ENCODE data around the gene BGLAP. TPM values are rescaled to one million over a fixed set of nuclear protein-coding genes. Genes with fewer than 3 reads are reported as not detected.

Gene BGLAP
- total RNA-seq, 1 donor from 2014 or later: 5.8 TPM

DNA sequence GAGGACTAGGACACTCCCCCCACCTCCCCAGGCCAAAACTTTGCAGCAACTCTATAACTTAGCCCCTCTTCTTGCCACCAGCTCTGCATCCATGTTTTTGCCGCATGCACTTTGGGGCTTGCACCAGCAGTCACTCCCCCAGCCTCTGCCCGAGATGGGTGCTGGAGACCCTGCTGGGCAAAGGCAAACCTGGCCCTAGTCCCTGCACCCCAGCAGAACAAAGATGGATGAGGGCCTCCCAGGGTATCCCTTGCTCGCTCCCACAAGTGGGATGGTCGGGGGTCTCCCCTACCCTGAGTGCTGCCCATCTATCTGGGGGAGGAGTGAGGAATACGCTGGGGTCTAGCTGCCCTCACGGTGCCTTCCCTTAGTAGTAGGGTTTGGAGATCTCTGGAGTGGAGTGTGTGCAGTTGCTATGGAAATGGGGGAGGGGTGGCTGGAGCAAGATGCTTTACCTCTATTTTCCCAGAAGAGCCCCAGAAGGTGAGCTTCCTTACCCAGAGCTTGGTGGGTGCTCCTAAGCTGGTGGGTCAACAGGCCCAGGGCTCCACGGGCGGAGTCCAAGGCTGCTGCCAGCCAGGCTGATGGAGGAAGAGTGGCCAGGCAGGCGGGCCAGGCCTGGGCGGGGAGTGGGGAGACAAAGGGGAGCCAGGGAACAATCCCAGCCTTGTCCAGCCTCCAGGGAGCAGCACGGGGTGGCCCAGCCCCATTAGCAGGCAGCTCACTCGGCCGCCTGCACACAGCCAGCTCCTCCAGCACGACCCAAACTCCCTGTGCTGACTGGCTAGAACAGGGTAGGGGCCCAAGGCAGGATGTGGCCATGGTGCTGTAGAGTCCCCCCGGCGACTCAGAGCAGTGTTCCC is 5.7 kb downstream of the BGLAP start, which contains the start of gene PAQR6:
Gene PAQR6 (minus strand): TSS at position 597 of the 863 bp plus-strand sequence. CDS start 1,325 bp downstream, outside the sequence.
- Mint-ChIP-seq H3K9me3 (ENCODE audit: low read depth) (no peaks in the 10 kb centered on the region), H3K4me1 (ENCODE audit: low read depth) (peaks cover 4% of the 10 kb centered on the region), H3K27ac (peak within 1 kb of the TSS; percentile 81), H3K36me3 (ENCODE audit: insufficient read depth) (peaks cover 6% of the 10 kb centered on the region), H3K4me3 (ENCODE audit: low read depth) (no peak within 1 kb of the TSS), H3K27me3 (no peaks in the 10 kb centered on the region)
- TF ChIP-seq, protein P1, sequence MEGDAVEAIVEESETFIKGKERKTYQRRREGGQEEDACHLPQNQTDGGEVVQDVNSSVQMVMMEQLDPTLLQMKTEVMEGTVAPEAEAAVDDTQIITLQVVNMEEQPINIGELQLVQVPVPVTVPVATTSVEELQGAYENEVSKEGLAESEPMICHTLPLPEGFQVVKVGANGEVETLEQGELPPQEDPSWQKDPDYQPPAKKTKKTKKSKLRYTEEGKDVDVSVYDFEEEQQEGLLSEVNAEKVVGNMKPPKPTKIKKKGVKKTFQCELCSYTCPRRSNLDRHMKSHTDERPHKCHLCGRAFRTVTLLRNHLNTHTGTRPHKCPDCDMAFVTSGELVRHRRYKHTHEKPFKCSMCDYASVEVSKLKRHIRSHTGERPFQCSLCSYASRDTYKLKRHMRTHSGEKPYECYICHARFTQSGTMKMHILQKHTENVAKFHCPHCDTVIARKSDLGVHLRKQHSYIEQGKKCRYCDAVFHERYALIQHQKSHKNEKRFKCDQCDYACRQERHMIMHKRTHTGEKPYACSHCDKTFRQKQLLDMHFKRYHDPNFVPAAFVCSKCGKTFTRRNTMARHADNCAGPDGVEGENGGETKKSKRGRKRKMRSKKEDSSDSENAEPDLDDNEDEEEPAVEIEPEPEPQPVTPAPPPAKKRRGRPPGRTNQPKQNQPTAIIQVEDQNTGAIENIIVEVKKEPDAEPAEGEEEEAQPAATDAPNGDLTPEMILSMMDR (IDR thresholded peaks at IDR 0.05; ENCODE audit: unreplicated experiment): no peak
- DNase-seq (ENCODE audit: low spot score, unreplicated experiment): no peak

DNA sequence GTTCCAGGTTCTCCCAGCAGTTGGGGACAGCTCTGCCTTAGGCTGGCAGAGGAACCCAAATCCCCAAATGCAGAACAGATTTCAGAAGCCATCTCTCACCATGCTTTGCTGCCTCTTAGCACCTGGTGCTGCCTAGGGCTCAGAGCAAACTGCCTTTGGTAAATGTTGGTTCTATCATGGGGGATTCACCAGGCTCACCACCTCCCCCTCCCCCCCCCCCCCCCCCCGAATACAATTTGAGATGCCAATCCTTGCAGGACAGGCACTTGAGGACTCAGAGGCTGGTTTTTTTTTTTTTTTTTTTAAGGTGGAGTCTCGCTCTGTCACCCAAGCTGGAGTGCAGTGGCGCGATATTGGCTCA is 6.3 kb downstream of the BGLAP start:
- Mint-ChIP-seq H3K36me3 (ENCODE audit: insufficient read depth) (peaks cover 9% of the 10 kb centered on the region), H3K4me3 (ENCODE audit: low read depth) (no peak overlapping the region), H3K9me3 (ENCODE audit: low read depth) (no peaks in the 10 kb centered on the region), H3K4me1 (ENCODE audit: low read depth) (peaks cover 4% of the 10 kb centered on the region), H3K27me3 (no peaks in the 10 kb centered on the region), H3K27ac (no peak overlapping the region)
- TF ChIP-seq, protein P1 (IDR thresholded peaks at IDR 0.05; ENCODE audit: unreplicated experiment): no peak
- DNase-seq (ENCODE audit: low spot score, unreplicated experiment): no peak

DNA sequence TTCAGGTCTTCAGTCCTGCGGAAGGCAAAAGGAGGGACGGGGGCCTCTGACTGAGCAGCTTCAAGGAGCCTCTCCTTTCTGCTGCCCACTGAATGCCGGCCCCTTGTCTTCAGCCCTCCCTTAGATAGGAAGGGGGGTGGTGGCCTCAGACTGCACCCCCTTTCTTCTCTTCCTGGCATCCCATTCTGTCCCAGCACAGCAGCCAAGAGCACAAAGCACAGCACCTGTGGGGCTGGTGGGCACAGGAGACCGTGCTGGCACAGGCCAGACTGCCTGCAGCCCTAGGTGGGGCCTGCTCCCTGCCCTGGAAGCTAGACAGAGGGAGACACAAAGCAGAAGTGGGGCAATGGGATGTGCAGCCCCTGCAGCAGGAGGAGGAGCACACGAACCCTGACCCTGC is 7.6 kb downstream of the BGLAP start:
- DNase-seq (ENCODE audit: low spot score, unreplicated experiment): no peak
- Mint-ChIP-seq H3K9me3 (ENCODE audit: low read depth) (no peaks in the 10 kb centered on the region), H3K27ac (no peak overlapping the region), H3K36me3 (ENCODE audit: insufficient read depth) (peaks cover 19% of the 10 kb centered on the region), H3K4me1 (ENCODE audit: low read depth) (peaks cover 4% of the 10 kb centered on the region), H3K4me3 (ENCODE audit: low read depth) (no peak overlapping the region), H3K27me3 (no peaks in the 10 kb centered on the region)
- TF ChIP-seq, protein P1 (IDR thresholded peaks at IDR 0.05; ENCODE audit: unreplicated experiment): no peak

DNA sequence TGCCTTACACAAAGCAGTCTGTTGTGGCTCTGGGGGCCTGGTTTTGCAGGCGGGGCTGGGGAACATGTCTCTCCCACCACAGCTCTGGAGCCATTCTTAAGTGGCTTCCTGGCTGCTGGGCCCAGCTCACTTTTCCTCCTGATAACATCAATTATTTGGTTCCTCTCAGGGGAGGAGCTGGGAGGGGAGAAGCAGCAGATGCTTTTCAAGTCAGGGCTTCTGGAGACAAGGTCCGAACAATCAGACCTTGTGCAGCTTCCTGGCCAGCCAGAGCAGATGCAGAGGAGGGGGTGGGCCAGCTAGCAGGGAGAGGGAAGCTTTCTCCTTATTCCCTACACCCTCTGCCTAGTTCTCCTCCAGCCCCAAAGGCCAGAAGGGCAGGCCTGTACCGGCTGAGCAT is 9.5 kb downstream of the BGLAP start:
- DNase-seq (ENCODE audit: low spot score, unreplicated experiment): no peak
- peaks cover 4% of the 10 kb centered on the region for H3K4me1 Mint-ChIP-seq (ENCODE audit: low read depth)
- H3K9me3 Mint-ChIP-seq (ENCODE audit: low read depth): no peaks in the 10 kb centered on the region
- TF ChIP-seq, protein P1 (IDR thresholded peaks at IDR 0.05; ENCODE audit: unreplicated experiment): no peak
- peaks cover 23% of the 10 kb centered on the region for H3K36me3 Mint-ChIP-seq (ENCODE audit: insufficient read depth)
- H3K4me3 Mint-ChIP-seq (ENCODE audit: low read depth): no peak overlapping the region
- no peak overlapping the region for H3K27ac Mint-ChIP-seq
- no peaks in the 10 kb centered on the region for H3K27me3 Mint-ChIP-seq

DNA sequence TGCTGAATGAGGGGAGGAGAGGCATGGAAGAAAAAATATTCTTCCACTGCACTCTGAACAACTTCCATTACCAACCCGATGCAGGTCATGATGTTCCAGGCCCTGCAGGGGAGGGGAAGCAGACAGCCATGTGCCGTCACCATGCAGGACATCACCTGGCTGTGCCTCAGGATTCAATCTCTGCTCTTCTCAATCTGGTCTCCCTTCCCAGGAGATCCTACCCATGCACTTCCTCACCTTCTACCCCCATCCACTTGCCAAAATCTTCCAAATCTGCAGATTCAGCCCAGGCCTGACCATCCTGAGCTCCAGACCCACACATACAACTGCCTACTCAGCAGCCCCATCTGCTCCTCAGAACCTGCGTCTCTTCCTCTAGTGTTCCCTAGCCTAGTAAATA is 11.7 kb downstream of the BGLAP start:
- TF ChIP-seq, protein P1 (IDR thresholded peaks at IDR 0.05; ENCODE audit: unreplicated experiment): no peak
- Mint-ChIP-seq H3K36me3 (ENCODE audit: insufficient read depth) (peaks cover 28% of the 10 kb centered on the region), H3K27me3 (no peaks in the 10 kb centered on the region), H3K4me1 (ENCODE audit: low read depth) (no peaks in the 10 kb centered on the region), H3K9me3 (ENCODE audit: low read depth) (no peaks in the 10 kb centered on the region), H3K27ac (no peak overlapping the region), H3K4me3 (ENCODE audit: low read depth) (no peak overlapping the region)
- DNase-seq (ENCODE audit: low spot score, unreplicated experiment): no peak
